GM19193 (cell line): ENCODE measurements around the gene KIF5B.

Experiments
- POLR2A ChIP-seq: IDR thresholded peaks from 4 replicates; pipeline ENCODE4 v1.6.1; 2011; ENCODE audit not compliant: insufficient read depth, insufficient read length; ENCODE audit errors: extremely low read depth

Gene KIF5B

DNA sequence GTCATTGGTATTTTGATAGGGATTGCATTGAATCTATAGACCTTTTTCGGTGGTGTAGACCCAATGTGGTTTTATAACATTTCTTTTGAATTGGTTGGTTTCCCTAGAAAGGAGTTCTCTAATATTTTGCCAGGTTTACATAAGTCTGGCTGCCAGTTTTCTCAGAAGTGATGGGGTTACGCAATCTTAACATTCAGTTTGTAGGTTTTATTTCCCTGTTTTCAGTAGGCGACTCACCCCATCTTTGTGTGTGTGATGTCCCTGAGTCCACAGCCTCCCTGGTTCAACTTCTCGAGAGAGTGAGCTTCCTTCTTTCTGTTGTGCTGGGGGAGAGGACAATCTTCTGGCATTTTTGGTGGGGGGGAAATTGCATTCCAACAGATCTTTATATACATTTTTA is 9.6 kb upstream of the KIF5B start:
- no peak for TF ChIP-seq POLR2A

DNA sequence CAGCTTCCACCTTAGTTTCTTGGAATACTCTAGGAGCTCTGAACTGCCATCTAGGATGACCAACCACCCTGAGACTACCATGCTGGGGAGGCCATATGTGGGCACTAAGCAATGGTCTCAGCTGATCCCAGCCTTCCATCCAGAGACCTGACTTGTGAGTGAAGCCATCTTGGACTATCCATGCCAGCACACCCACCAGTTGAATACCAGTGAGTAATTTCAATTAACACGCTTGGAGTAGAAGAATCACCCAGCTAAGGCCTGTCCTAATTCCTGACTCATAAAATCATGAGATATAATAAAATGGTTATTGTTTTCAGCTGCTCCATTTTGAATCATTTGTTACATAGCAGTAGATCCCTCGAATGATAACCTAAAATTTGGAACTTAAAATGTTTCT is 5.2 kb upstream of the KIF5B start:
- no peak for TF ChIP-seq POLR2A

DNA sequence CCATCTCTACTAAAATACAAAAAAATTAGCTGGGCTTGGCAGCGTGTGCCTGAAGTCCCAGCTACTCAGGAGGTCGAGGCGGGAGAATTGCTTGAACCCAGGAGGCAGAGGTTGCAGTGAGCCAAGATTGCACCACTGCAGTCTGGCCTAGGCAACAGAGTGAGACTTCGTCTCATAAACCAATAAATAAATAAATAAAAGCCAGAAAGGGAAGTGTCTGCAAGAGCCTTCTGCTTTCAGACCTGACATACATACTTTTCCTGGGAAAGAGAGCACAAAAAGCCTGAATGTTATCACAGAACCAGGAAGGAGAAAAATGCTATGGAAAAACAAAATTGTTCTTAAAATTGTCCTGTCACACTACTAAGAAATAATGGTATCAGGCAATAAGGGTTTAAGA is 4.1 kb upstream of the KIF5B start:
- no peak for TF ChIP-seq POLR2A

DNA sequence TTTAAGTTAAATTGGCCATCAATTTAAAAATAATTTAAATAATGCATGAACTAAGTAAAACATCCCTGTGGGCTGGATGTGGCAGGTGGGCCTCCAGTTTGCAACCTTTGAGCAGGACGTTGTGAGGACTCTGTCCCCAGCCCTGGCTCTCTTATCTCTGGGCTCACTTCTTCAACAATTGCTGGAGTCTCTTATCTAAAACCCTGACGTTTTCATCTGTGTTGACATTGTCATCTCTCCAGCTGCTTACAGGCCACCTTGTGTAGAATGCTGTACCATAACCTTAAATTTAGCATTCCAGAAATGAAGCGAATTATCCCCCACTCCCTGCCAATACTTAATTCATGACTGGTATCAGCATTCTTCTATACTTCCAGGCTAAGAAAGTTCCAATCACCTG is 3.2 kb upstream of the KIF5B start:
- no peak for TF ChIP-seq POLR2A

DNA sequence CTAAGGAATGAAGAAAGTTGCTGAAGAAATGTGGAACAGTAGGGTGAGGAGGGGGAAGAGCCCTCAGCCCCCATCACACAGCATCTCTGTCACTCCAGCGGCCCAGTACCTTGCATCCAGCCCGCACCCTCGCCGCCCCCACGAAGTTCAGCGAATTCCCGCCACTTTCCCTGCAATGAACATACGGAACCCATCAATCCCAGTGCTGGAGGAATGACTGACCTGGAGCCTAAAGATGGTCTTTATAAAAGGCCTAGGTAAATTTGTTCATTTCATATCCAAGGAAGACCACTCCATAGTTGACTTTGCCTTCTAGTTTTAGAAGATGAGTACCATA is 779 bp upstream of the KIF5B start:
- TF ChIP-seq POLR2A, result no peak

DNA sequence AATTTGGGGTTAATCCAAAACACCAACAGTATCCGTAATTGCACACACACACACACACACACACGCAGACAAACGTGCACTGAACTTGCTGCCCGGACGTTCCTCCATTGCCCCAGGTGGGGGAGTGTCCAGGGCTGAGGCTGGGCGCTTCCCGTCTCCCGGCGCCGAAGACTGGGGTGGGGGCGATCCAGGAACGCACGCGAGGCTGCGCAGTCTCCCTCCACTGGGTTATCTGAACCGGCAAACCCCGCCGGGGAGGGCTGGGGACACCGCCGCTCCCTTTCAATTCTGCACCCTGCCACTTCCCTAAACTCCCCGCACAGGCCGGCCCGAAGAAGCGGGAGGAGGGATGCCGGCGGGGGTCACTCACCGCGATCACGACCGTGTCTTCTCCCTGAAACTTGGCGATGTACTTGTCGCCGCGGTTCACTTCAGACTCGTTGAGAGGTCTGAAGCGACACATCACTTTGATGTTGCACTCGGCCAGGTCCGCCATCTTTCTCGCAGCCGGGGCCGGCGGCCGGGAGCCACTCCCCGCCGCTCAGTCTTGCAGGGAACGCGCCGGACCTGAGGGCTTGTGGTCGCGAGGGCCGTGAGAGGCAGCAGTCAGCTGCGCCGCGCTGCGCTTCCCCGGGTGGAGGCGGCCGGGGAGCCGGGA is 618 bp downstream of the KIF5B start:
- TF ChIP-seq POLR2A, result no peak

DNA sequence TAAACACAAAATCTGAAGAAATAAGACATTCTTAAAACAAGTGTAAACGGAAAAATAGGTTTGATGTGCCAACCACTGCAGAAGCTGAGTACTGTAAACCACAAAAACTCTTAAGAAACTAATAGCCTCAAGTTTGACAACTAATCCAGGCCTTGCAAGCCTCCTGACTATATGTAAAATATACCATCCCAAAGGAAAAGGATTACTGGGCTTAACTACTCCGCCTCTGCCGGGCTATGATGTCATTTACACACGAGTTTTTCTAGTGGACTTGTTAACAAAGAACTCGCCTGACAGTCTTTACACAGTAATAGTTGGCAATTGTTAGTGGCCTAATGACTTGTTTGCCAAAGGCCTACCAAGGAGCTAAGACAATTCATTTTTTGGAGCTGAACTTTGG is 2.1 kb downstream of the KIF5B start:
- no peak for TF ChIP-seq POLR2A

DNA sequence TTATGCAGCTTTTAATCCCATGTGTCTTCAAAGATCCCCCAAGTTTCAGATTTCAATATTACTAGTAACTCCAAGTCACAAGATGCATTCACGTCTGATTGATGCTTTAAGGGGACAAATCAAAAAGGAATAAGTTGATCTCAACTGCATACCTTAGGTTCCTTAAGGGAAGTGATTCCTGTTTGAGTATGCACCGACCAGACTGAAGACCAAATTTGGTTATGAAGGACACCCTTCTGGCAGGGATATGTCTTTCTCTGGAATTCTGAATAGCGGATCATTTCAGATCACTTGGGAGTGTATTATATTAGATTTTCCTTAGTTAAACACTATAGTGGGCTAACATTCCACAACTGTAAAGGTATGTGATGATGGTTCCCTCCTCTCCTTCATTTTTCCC is 4.3 kb downstream of the KIF5B start:
- no peak for TF ChIP-seq POLR2A

DNA sequence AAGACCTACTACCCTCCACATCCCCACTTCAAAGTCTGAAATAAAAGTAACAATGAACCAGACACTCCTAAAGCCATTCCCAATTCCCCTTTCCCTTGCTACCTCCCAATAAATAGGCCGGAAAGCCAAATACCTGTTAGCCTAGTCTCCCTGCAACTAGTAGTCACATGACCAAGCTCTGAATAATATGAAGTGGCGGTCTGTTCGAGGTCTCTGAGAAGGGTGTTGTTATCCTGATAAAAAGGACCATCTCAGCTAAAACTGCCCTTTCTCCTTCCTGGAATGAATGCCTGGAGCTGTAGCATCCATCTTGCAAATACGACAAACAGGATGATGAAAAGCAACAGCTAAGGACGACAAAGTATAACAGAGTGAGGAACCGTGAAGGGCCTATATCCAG is 6.0 kb downstream of the KIF5B start:
- no peak for TF ChIP-seq POLR2A

DNA sequence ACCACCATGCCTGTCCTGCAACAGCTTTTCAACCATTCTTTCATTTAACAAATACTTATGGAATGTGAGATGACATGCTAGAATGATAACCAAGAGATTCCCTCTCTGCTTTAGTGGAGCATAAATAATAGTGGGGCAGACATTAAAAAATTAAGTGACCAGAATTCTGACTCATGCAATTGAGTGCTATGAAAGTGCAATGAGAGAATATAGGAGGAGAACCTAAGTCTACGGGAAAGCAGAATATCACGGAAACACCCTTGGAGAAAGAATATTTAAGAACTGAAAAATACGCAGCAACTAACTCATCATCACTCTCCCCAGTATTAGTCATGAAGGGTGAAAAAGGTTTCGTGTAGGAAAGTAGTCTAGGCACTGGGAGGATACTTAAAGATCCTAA is 7.1 kb downstream of the KIF5B start:
- TF ChIP-seq POLR2A, result no peak

DNA sequence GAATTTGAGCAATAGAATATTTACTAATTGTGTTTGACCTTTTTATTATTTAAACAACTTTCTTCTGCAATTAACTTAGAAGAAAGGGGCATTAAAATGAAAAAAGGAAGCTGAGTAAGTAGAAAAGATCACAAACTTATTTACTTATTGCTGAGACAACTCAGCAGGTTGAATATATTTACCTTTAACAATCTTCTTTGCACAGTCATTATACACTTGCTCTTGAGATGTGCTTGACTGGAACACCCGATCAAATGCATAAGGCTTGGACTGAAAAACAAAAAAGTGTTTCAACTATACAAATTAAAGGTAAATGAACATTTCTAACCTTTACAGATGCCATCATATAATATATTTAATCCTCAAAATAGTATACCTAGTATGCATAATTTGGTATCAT is 7.9 kb downstream of the KIF5B start:
- no peak for TF ChIP-seq POLR2A

DNA sequence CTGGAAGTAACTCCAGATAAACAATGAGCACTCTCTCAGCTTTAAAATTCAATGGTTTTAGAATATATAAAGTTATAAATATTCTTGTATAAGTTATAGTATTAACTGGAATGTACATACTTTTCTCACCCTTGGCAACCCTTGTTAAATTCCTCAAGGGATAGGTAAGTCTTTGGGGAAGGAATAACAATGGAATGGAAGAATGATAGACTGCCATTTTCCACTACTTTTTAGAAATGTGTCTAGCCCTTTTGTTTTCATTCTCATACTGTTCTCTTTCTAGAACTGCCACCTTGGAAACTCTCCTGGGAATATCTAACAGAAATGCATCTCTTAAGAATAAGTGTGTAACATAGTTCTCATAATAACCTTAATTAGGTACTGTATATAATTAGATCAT is 8.3 kb downstream of the KIF5B start:
- TF ChIP-seq POLR2A, result no peak

DNA sequence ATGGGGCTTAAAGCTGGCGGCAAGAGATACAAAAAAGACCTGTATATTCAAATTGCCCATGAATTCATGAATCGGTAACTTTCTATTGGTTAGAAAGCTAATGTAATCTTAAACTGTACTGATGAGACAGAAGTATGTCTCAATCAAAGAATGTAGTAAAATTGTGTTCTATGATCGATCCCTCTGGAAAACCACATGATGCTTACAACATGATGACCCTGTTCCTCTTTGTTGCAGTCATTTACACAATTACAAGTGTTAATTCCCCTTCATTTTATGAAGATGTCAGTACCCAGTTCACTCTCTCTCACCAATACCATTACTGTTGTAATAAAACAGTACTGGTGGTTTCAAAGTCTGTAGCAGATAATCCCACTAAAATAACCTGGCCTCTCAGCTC is 10.1 kb downstream of the KIF5B start:
- no peak for TF ChIP-seq POLR2A

DNA sequence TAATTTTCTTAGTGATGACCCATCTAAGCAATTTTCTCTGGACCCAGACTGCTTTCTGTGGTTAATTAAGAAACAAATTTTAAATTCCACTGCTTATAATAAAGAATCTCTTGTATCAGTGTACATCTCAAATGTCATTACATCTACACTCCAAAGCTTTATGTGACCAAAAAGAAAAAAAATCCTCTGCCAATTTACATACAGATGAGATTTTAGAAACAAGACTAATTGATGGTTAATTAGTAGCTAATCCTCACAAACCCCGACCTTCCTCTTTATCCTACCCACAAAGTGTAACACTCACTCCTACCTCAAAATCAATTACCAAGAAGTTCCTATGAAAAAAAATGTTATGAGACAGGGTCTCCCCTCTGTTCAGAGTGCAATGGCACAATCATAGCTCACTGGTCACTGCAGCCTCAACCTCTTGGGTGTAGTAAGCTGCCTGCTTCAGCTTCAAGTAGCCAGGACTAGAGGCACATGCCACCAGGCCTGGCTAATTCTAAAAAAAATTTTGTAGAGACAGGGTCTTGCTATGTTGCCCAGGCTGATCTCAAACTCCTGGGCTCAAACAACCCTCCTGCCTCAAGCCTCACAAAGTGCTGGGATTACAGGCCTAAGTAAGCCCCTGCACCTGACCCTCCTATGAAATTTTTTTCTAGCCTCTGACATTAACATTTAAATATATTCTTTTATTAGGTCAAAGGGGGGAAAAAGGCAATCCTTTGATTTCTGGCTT is 14.8 kb downstream of the KIF5B start:
- TF ChIP-seq POLR2A, result no peak

DNA sequence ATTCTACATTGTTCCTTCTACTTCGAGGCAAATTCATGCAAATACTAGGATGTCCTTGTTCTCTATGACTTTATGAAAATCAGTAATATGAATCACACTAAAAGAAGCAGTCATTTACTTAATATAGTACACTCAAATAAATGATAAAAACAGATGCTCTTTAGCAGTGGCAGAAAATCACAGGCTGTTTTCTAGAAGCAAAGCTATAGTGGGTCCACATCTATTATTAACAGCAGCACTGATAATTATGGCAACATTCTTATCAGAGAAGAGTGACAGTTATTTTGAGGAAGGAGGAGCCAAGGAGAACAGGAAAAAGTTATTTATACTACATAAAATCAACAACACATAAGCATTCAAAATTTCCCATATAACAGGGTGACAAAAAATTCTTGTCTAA is 16.5 kb downstream of the KIF5B start:
- TF ChIP-seq POLR2A, result no peak

DNA sequence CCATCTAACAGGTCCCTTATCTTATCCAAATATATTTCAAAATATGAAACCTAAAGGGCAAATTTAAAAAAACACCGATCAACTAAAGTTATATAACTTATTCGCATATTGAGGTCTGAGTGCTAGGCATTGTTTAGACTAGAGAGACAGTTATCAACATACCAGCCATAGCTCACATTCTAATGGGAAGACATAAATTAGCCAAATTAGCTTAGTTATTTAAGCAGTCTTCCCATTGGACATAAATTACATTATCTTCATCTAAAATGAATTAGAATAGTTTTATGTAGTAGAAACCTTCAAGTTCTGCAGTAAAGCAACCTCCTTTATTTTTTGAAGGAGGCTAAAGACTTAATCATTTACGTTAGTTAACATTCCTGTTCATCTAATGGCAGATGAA is 17.4 kb downstream of the KIF5B start:
- no peak for TF ChIP-seq POLR2A

DNA sequence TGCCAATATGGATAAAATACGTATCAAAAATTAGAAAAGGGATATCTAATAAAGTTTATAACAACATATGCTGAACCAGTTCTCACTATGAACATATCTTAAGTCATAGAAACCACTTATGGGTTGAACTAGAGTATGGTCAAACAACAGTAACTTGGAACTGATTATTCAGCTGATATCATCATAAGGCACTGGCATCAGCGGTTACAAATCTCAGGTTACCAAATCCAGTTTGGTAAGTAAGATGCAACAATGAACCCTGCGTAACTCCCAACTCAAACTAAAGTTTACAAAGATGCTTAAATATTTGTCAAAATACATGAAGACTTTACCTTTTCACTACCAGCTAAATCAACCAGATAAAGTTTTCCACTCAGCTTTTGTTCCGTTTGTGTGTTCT is 19.3 kb downstream of the KIF5B start:
- TF ChIP-seq POLR2A, result no peak
